ENCODE measurements around the gene GPC4. TPM values are rescaled to one million over a fixed set of nuclear protein-coding genes. Genes with fewer than 3 reads are reported as not detected.

Gene GPC4
- total and polyA plus RNA-seq, 10 of the 15 experiments (the other 5 are each of a cell fraction or from before 2014, with no cell fraction given): 0.04 to 5.8 (median 0.13) TPM

DNA sequence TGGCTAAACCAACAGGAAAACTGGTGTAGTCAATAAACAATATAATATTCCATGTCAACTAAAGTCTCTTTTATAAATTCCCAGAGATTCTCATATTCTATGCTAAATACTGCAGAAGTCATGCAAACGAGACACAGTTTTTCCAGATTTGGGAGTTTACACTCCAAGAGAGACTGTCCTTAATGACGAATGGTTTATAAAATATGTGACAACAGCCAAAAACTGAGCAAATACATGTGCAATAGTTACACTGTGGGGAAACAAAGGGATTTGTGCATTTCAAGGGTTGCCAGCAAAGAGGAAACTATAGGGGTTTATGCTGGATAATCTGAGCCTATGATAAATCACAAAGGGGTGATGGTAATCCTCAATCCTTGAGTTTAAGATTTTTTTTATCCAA lies 75.7 kb downstream of the GPC4 start:
- POLR2A ChIA-PET: no interaction called here
- RAD21 ChIA-PET (ENCODE audit: unreplicated experiment): interaction anchor here (1.7 kb wide), 1 partner anchor 26 kb away, joined by 7 read pairs; no protein-coding TSS in a partner anchor
- WGBS (ENCODE audit: insufficient coverage, insufficient replicate concordance, low lambda C conversion rate, missing lambda C conversion rate): 0% methylated on average over 2 of the region's 2 CpGs
- in situ Hi-C loops (cut with MboI): no loop called here
- Histone ChIP-seq H3K4me3 (no peak overlapping the region), H3K27ac (ENCODE audit: control insufficient read depth, insufficient read depth) (no peak overlapping the region), H2AFZ (ENCODE audit: control insufficient read depth, low read depth, low read length) (no peak overlapping the region), H3K79me2 (ENCODE audit: control insufficient read depth, insufficient read depth, low read length) (no peaks in the 10 kb centered on the region), H3K9me3 (replicated peaks; ENCODE audit: control insufficient read depth, insufficient read depth, low read length) (no peaks in the 10 kb centered on the region), H3K9ac (ENCODE audit: control insufficient read depth, insufficient read depth, low read length) (no peak overlapping the region), H3K36me3 (ENCODE audit: control insufficient read depth in 2 of 2, insufficient read depth in 2 of 2, low read length in 1 of 2) (no peaks in the 10 kb centered on the region), H3K4me1 (ENCODE audit: control insufficient read depth, insufficient read depth, low read length) (no peaks in the 10 kb centered on the region), H3K4me2 (ENCODE audit: control insufficient read depth, insufficient read depth) (no peak overlapping the region), H3K27me3 (replicated peaks in 1 of 2; ENCODE audit: control insufficient read depth in 2 of 2, insufficient read depth in 2 of 2, low read length in 1 of 2) (no peaks in the 10 kb centered on the region; a peak in 1 of 4 replicates), H4K20me1 (ENCODE audit: control insufficient read depth, insufficient read depth) (no peaks in the 10 kb centered on the region)
- ATAC-seq: no peak
- TF ChIP-seq ETV6 (conservative IDR thresholded peaks at IDR 0.05 in 1 of 2, IDR thresholded peaks at IDR 0.05 in 1 of 2; ENCODE audit: borderline replicate concordance in 1 of 2, low read depth in 1 of 2) (no peak), RELA (IDR thresholded peaks at IDR 0.05; ENCODE audit: borderline replicate concordance, partially characterized antibody) (no peak), TARDBP (IDR thresholded peaks at IDR 0.05; ENCODE audit: borderline replicate concordance) (no peak), MYB (IDR thresholded peaks at IDR 0.05; ENCODE audit: borderline replicate concordance, low read depth, low read length) (no peak), IRF4 (IDR thresholded peaks at IDR 0.05; ENCODE audit: low read depth, low read length) (no peak), TCF12 (IDR thresholded peaks at IDR 0.05; ENCODE audit: low read depth, low read length) (no peak), NR2F1 (conservative IDR thresholded peaks at IDR 0.05) (no peak), EGR1 (IDR thresholded peaks at IDR 0.05; ENCODE audit: borderline replicate concordance in 1 of 2, low read depth in 2 of 2, low read length in 2 of 2) (no peak), CBX5 (IDR thresholded peaks at IDR 0.05; ENCODE audit: low read depth) (no peak), IKZF1 (conservative IDR thresholded peaks at IDR 0.05) (no peak), CHD4 (IDR thresholded peaks at IDR 0.05) (no peak), GATAD2B (conservative IDR thresholded peaks at IDR 0.05; ENCODE audit: low read depth) (no peak)
- TF ChIP-seq, protein P1, sequence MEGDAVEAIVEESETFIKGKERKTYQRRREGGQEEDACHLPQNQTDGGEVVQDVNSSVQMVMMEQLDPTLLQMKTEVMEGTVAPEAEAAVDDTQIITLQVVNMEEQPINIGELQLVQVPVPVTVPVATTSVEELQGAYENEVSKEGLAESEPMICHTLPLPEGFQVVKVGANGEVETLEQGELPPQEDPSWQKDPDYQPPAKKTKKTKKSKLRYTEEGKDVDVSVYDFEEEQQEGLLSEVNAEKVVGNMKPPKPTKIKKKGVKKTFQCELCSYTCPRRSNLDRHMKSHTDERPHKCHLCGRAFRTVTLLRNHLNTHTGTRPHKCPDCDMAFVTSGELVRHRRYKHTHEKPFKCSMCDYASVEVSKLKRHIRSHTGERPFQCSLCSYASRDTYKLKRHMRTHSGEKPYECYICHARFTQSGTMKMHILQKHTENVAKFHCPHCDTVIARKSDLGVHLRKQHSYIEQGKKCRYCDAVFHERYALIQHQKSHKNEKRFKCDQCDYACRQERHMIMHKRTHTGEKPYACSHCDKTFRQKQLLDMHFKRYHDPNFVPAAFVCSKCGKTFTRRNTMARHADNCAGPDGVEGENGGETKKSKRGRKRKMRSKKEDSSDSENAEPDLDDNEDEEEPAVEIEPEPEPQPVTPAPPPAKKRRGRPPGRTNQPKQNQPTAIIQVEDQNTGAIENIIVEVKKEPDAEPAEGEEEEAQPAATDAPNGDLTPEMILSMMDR (IDR thresholded peaks at IDR 0.05 in 2 of 3, conservative IDR thresholded peaks at IDR 0.05 in 1 of 3; ENCODE audit: control insufficient read depth in 2 of 3, extremely low read depth in 1 of 3, insufficient read depth in 1 of 3, low read depth in 3 of 3, low read length in 3 of 3): no peak
- DNase-seq (ENCODE audit: low read depth, low spot score): no peak
- FAIRE-seq: no peak
- intact Hi-C loops (cut with micrococcal nuclease; ENCODE audit: unreplicated experiment): no loop called here
- SMC1A ChIA-PET (ENCODE audit: uncharacterized antibody, unreplicated experiment): interaction anchor here (1.1 to 6.2 kb wide), 5 partner anchors 14 to 138 kb away, joined by 3 to 36 read pairs (median 3); no protein-coding TSS in a partner anchor
- CTCF ChIA-PET: interaction anchor here (0.7 to 1.0 kb wide), 2 partner anchors 9 to 16 kb away, joined by 3 read pairs; no protein-coding TSS in a partner anchor
- BruUV-seq (replicated peaks): no TSS peak
